C4-2B (cell line): ENCODE measurements around the gene TBX2.

Source experiments
- ZFX ChIP-seq: fragments of 450-650 bp; IDR thresholded peaks from 2 replicates; pipeline ENCODE4 v1.6.1; 2017
- TF ChIP-seq, protein P1 (sequence below): fragments of 450-650 bp; conservative IDR thresholded peaks from 2 replicates; pipeline ENCODE4 v1.5.1; 2017; ENCODE audit warnings: mild to moderate bottlenecking

DNA sequence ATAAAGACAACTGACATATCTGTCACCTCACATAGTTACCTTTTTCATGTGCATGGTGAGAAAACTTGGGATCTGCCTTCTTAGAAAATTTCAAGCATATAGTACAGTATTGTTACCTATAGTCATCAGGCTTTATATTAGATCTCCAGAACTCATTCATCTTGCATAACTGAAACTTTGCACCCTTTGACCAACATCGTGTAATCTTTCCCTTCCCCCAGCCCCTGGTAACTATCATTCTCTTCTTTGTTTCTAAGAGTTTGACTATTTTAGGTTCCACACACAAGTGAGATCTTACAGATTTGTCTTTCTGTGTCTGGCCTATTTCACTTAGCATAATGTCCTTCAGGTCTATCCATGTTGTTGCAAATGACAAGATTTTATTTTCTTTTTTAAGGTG is 29.6 kb downstream of the TBX2 start:
- TF ChIP-seq, protein P1, sequence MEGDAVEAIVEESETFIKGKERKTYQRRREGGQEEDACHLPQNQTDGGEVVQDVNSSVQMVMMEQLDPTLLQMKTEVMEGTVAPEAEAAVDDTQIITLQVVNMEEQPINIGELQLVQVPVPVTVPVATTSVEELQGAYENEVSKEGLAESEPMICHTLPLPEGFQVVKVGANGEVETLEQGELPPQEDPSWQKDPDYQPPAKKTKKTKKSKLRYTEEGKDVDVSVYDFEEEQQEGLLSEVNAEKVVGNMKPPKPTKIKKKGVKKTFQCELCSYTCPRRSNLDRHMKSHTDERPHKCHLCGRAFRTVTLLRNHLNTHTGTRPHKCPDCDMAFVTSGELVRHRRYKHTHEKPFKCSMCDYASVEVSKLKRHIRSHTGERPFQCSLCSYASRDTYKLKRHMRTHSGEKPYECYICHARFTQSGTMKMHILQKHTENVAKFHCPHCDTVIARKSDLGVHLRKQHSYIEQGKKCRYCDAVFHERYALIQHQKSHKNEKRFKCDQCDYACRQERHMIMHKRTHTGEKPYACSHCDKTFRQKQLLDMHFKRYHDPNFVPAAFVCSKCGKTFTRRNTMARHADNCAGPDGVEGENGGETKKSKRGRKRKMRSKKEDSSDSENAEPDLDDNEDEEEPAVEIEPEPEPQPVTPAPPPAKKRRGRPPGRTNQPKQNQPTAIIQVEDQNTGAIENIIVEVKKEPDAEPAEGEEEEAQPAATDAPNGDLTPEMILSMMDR: no peak
- TF ChIP-seq ZFX: no peak
